ENCODE data around the gene ABHD10.

ABHD10 gene

DNA sequence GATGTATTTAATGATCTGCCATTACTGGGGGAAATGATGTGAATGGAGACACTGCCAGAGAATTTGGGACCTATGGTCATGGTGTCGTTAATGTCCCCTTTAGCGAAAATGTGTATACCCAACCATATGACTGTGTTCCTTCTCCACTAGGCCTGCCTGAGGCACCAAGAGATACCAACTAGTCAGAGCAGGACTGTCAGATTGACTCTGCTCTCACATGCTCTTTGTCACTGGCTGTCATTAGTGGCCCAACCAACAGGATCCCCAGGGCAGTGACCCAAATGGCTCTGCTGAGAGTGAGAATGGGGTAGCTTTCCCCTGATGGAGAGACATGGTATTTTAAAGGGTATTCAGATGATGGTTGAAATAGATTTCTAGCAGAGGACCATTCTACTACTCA is 22.7 kb downstream of the ABHD10 start:
- DNase-seq: peak in 1 of 14 donors; percentile 45

GRCh38 chr3:112002096-112002971 is 23.5 kb downstream of the ABHD10 start:
- DNase-seq: no peak

GRCh38 chr3:112003321-112004080 is 24.7 kb downstream of the ABHD10 start:
- DNase-seq: no peak

GRCh38 chr3:112004187-112004586 is 25.4 kb downstream of the ABHD10 start:
- no peak for DNase-seq

DNA sequence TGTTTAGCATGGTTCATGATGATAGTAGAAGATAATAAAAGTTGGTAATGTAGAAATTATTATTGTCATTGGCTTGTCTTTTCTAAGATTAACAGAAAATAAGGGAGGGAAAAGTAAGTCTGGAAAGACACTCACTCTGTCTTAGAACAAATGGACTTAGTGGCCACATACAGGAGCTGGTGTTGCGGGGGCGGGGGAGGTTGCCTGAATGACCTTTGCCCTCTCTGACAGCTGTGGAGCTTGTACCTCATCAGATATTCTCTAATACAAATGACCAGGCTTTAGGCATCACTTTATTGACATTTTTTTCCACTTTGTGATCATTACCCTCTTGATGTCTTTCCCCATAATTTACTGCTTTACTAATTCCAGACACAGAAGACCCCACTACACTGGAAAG is 25.8 kb downstream of the ABHD10 start:
- DNase-seq: no peak

GRCh38 chr3:112005091-112005672 is 26.4 kb downstream of the ABHD10 start:
- no peak for DNase-seq

DNA sequence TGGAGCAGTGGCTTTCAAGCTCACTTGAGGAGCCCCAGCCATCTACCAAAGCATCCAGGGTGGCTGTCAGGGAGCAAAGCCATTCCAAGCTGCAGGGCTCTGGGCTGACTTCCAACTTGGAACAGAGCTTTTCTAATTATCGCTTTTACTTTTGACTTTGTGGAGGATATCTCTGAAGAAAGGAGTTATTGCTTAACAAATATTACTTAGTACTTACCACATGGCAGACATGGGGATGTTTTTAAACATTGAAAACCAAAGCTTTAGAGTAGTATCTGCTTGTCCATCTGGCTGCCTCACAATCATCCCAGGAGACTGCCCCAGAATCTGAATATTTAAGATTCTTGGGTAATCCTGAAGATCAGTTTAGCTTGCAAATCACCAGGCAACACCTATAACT is 28.8 kb downstream of the ABHD10 start:
- no peak for DNase-seq

GRCh38 chr3:112009670-112010069 is 30.8 kb downstream of the ABHD10 start:
- no peak for DNase-seq

GRCh38 chr3:112010636-112011035 is 31.8 kb downstream of the ABHD10 start:
- no peak for DNase-seq

GRCh38 chr3:112011376-112011940 is 32.6 kb downstream of the ABHD10 start:
- DNase-seq: no peak

DNA sequence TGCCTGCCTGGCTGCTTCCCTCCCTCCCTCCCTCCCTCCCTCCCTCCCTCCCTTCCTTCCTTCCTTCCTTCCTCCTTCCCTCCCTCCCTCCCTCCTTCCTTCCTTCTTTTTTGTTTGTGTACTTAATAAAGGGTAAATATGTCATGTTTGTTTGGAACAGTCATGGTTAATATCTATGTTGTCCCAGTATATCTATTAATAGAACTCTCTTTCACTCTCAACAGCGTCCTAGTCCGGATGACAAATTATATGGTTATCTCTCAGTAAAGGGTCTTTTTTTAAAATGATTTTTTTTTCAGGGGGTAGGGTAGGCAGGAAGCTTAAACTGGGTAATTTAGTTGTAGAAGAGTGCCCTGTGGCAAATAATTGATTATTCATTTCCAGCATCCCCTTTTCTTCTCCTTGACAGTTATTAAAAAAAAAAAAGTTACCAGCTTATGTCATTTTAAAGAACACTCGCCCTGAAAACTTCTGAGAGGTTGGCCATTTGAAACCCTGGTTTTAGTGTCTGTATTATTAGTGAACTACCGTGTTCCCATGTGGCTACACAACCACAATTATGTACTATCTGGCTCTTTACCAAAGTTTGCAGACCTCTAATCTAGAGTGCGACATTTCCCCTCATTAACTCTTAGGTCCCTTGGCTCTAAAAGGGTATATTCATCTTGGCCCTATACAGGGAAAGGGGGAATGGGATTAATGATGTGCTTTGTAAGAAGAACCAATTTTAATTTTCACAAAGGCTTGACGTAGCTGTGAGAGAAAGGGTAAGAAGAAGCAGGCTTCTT is 33.6 kb downstream of the ABHD10 start:
- no peak for DNase-seq

GRCh38 chr3:112013058-112013783 is 34.4 kb downstream of the ABHD10 start:
- peak in 12 of 14 donors; percentile 8 to 86 (median 58) for DNase-seq

DNA sequence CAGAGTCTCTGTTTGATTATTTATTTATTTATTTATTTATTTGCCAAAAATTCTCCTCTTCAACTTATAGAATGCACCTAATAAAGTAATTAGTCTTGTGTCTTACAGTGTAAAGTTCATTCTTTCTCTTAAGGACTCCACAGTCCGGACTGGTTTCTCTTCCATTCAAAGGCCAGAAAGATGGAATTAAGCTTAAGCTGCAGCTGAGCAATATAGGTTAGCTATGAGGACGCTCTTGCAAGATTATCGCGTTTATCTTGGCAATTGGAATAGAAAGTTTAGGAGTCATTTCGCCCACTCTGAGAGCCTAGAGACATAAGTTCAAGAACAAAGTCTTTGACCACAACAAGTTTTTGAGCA is 34.9 kb downstream of the ABHD10 start:
- no peak for DNase-seq

GRCh38 chr3:112017091-112017490 is 38.3 kb downstream of the ABHD10 start:
- no peak for DNase-seq

- no peak for DNase-seq
Measured at GRCh38 chr3:112018712-112019111, 39.9 kb downstream of the ABHD10 start.

DNA sequence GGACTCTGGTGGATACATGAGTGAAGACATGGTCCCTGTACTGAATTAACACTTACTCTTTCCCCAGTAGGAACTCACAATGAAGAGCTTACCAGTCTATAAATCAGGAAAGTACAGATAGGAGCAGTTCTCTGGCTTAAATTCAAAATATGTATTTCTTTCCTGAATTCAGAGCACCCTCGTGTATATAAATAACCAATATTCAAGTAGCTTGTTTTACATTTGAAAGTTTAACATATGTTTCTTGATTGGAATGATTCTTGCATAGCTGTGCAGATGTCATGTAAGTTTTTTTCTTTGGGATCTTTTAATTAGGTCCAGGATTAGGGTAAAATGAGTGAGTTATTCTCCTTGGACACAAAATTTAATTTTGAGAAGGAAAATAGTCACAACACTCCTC is 40.9 kb downstream of the ABHD10 start:
- no peak for DNase-seq

DNA sequence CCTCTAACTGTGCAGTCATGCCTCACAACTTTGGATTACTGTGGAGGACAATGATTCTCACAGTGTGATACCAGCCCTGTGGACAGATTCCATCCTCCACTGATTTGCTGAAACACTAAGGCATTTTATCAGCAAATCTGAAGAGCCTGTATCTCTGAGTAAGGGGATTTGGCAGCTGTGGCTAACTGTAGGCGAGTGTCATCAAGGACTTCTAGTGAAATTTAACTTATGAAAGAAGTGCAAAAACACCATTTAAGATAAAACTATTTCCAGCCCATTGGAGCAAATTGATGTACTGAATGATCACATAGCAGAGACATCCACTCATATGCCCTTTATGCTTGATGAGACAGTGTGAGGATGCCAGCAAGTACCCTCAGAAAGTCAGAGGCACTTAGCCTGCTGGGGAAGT is 41.9 kb downstream of the ABHD10 start:
- no peak for DNase-seq

- DNase-seq: no peak
Measured at GRCh38 chr3:112027142-112027541, 48.3 kb downstream of the ABHD10 start.

DNA sequence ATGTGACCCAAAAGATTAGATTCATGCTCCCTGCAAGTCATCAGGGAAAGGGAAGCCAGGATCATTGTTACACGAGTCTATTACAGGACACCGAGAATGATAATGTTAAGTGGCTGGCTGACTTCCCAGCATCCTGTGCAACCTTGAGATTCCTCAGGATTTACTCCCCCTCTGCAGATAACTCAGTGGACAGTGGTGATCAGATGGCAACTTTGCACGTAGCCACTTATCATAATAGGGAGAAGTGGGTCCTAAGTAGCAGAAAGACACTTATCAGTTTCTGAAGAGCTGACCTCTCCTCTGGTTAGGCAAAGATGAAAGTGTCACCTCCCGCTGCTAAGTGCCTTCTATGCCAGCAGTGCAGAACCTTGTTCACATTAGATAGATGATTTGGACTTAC is 49.0 kb downstream of the ABHD10 start:
- DNase-seq: no peak

DNA sequence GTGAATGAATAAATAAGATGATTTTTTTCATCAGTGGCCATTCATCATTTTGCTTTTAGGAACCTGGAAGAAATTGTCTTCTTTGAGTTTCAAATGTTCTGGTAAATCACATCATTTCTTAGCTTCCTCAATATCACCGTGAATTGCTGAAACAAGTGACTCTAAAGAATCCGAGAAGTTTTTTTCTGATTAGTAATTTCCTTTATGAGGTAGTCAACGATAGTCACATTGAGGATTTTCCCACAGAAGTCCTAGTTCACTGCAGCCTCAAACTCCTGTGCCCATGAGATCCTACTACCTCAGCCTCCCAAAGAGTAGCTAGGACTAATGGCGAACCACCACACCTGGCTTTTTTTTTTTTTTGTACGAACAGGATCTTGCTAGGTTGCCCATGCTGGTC is 52.1 kb downstream of the ABHD10 start:
- no peak for DNase-seq

- no peak for DNase-seq
Measured at GRCh38 chr3:112032098-112032731, 53.4 kb downstream of the ABHD10 start.

Measured in C1 segment of cervical spinal cord (tissue), 14 donors.